IPS-NIHi7 (cell line): ENCODE measurements around the gene PERP.
"Not testable (repeated sequence)": the region's sequence is repeated elsewhere in the genome, so short reads cannot be mapped to it uniquely, and the experiment has no call there.

Source experiments
- DNase-seq: peaks from one replicate; pipeline ENCODE4 v3.0.0; 2012; ENCODE audit warnings: mixed read lengths; ENCODE audit errors: extremely low spot score

PERP gene

GRCh38 chr6:138105446-138105845 lies 1.8 kb downstream of the PERP start:
- no peak for DNase-seq

GRCh38 chr6:138104618-138105213 lies 2.5 kb downstream of the PERP start:
- DNase-seq = no peak

GRCh38 chr6:138103871-138104270 lies 3.3 kb downstream of the PERP start:
- DNase-seq = no peak

GRCh38 chr6:138101946-138102731 lies 5.1 kb downstream of the PERP start:
- DNase-seq = no peak

GRCh38 chr6:138099832-138100231 lies 7.4 kb downstream of the PERP start:
- no peak for DNase-seq

GRCh38 chr6:138098306-138098705 lies 8.9 kb downstream of the PERP start:
- no peak for DNase-seq

- DNase-seq = no peak
Observed at GRCh38 chr6:138094260-138094659, 13.0 kb downstream of the PERP start.

- no peak for DNase-seq
Observed at GRCh38 chr6:138093632-138094031, 13.6 kb downstream of the PERP start.

GRCh38 chr6:138092686-138093085 lies 14.5 kb downstream of the PERP start:
- no peak for DNase-seq

GRCh38 chr6:138089325-138089724 lies 17.9 kb downstream of the PERP start:
- DNase-seq = no peak

- DNase-seq = no peak
Observed at GRCh38 chr6:138088326-138088762, 18.9 kb downstream of the PERP start.

GRCh38 chr6:138087593-138088325 lies 19.5 kb downstream of the PERP start:
- DNase-seq = peak; percentile 32

GRCh38 chr6:138086573-138087196 lies 20.5 kb downstream of the PERP start:
- DNase-seq = peak; percentile 82

- no peak for DNase-seq
Observed at GRCh38 chr6:138085839-138086222, 21.4 kb downstream of the PERP start.

GRCh38 chr6:138084904-138085838 lies 22.0 kb downstream of the PERP start:
- no peak for DNase-seq

GRCh38 chr6:138082232-138082631 lies 25.0 kb downstream of the PERP start:
- DNase-seq = no peak

GRCh38 chr6:138079556-138079955 lies 27.7 kb downstream of the PERP start:
- DNase-seq = not testable (repeated sequence)

GRCh38 chr6:138078491-138078890 lies 28.7 kb downstream of the PERP start:
- no peak for DNase-seq

- no peak for DNase-seq
Observed at GRCh38 chr6:138073264-138073663, 34.0 kb downstream of the PERP start.

GRCh38 chr6:138063726-138064125 lies 43.5 kb downstream of the PERP start:
- no peak for DNase-seq

- DNase-seq = no peak
Observed at GRCh38 chr6:138054982-138055381, 52.2 kb downstream of the PERP start.
